Stimulated activated CD8-positive, alpha-beta memory T cell treated with anti-CD3 and anti-CD28 coated beads, Interleukin-12 subunit alpha, Interleukin-12 subunit beta, amount 100 ng/mL, for 4 hours (primary cell): ENCODE measurements around the gene GLYAT.
"Not testable (repeated sequence)": the region's sequence is repeated elsewhere in the genome, so short reads cannot be mapped to it uniquely, and the experiment has no call there.

Experiments used
- DNase-seq: peaks from one replicate; pipeline ENCODE4 v3.0.0-alpha.2; 2020; ENCODE audit warnings: low read depth

Gene GLYAT

GRCh38 chr11:58677536-58677935 is 54.2 kb downstream of the GLYAT start:
- DNase-seq, result not testable (repeated sequence)

- DNase-seq, result no peak
These were observed 55.1 kb downstream of the GLYAT start for GRCh38 chr11:58676563-58677135.

GRCh38 chr11:58675334-58676155 is 56.2 kb downstream of the GLYAT start:
- peak; percentile 37 for DNase-seq

- no peak for DNase-seq
These were observed 57.1 kb downstream of the GLYAT start for GRCh38 chr11:58674609-58675008.

- DNase-seq, result no peak
These were observed 59.6 kb downstream of the GLYAT start for GRCh38 chr11:58671983-58672633.

GRCh38 chr11:58659910-58660570 is 71.7 kb downstream of the GLYAT start:
- DNase-seq, result no peak

GRCh38 chr11:58659404-58659803 is 72.3 kb downstream of the GLYAT start:
- no peak for DNase-seq
